GM12878 (cell line): ENCODE data around the gene XPC. TPM values are rescaled to one million over a fixed set of nuclear protein-coding genes. Genes with fewer than 3 reads are reported as not detected.

Source experiments
- ATAC-seq: fragments of 200-7000 bp; cut with Tn5 transposase; 3 replicates; pipeline ENCODE4 v1.9.1; 2020; ENCODE audit warnings: mild to moderate bottlenecking, moderate library complexity
- BruUV-seq: library from RNA; stranded (reverse); fragments of 400-500 nt; replicated peaks from 2 replicates; lab custom pipeline; 2021; lab: Mats Ljungman, UMichigan
- CTCF ChIA-PET: fragments of 300-600 bp; sonication (Branson Sonifier 250); formaldehyde crosslinking; extraction: SDS; loops from one replicate; lab custom pipeline; 2021; ENCODE audit warnings: inconsistent platforms; lab: Yijun Ruan, JAX
- POLR2A ChIA-PET: fragments of 350-600 bp; formaldehyde crosslinking; extraction: SDS; loops from one replicate; lab custom pipeline; 2021; ENCODE audit warnings: inconsistent platforms; lab: Charles Lee
- RAD21 ChIA-PET: fragments of 300-600 bp; sonication (Branson Sonifier 250); formaldehyde crosslinking; loops from one replicate; lab custom pipeline; 2023; ENCODE audit warnings: antibody characterized with exemption; ENCODE audit not compliant: unreplicated experiment; lab: Charles Lee
- SMC1A ChIA-PET: fragments of 300-600 bp; sonication (Branson Sonifier 250); formaldehyde crosslinking; loops from one replicate; lab custom pipeline; 2023; ENCODE audit not compliant: unreplicated experiment, uncharacterized antibody; lab: Charles Lee
- DNase-seq: peaks from one replicate; pipeline ENCODE4 v3.0.0-alpha.2; 2011; ENCODE audit warnings: low read depth, low spot score
- FAIRE-seq: peaks from 3 replicates; lab custom pipeline; 2011; peaks lifted over from hg19 to GRCh38; lab: Jason Lieb, UNC
- H2AFZ ChIP-seq: 2 replicates; pipeline ENCODE4 v1.6.0; 2011; ENCODE audit warnings: low read depth, low read length, control low read depth; ENCODE audit not compliant: control insufficient read depth
- H3K27ac ChIP-seq: 2 replicates; pipeline ENCODE4 v1.5.1; 2011; ENCODE audit warnings: control low read depth; ENCODE audit not compliant: control insufficient read depth, insufficient read depth
- H3K27me3 ChIP-seq, 2 experiments: replicated peaks in 1 of 2; 2 replicates each; pipeline versions ENCODE4 v1.6.0 to v1.6.1; 2011; ENCODE audit warnings: low read length in 1 of 2; ENCODE audit not compliant: control insufficient read depth in 2 of 2, insufficient read depth in 2 of 2
- H3K36me3 ChIP-seq, 2 experiments: 2 replicates each; pipeline ENCODE4 v1.5.1; 2011; ENCODE audit warnings: low read length in 1 of 2; ENCODE audit not compliant: control insufficient read depth in 2 of 2, insufficient read depth in 2 of 2
- H3K4me1 ChIP-seq: 2 replicates; pipeline ENCODE4 v1.6.1; 2011; ENCODE audit warnings: mild to moderate bottlenecking, low read length, moderate library complexity, mixed read lengths; ENCODE audit not compliant: control insufficient read depth, insufficient read depth
- H3K4me2 ChIP-seq: 2 replicates; pipeline ENCODE4 v1.6.0; 2011; ENCODE audit warnings: control low read depth; ENCODE audit not compliant: control insufficient read depth, insufficient read depth
- H3K4me3 ChIP-seq: fragments of 200-600 bp; sonication (generic); 2 replicates; pipeline ENCODE4 v1.5.1; 2016
- H3K79me2 ChIP-seq: 2 replicates; pipeline ENCODE4 v1.6.0; 2011; ENCODE audit warnings: low read length; ENCODE audit not compliant: control insufficient read depth, insufficient read depth
- H3K9ac ChIP-seq: 2 replicates; pipeline ENCODE4 v1.8.0; 2011; ENCODE audit warnings: low read length, control low read depth, mixed read lengths; ENCODE audit not compliant: control insufficient read depth, insufficient read depth
- H3K9me3 ChIP-seq: replicated peaks from 3 replicates; pipeline ENCODE4 v1.5.1; 2011; ENCODE audit warnings: mild to moderate bottlenecking, low read length; ENCODE audit not compliant: control insufficient read depth, insufficient read depth
- H4K20me1 ChIP-seq: 2 replicates; pipeline ENCODE4 v1.6.0; 2011; ENCODE audit not compliant: control insufficient read depth, insufficient read depth
- ATF3 ChIP-seq: IDR thresholded peaks from 2 replicates; pipeline ENCODE4 v1.6.1; 2011; ENCODE audit warnings: low read depth, mild to moderate bottlenecking, low read length, moderate library complexity, borderline replicate concordance; ENCODE audit errors: extremely low read depth
- BCLAF1 ChIP-seq: fragments of 450-650 bp; IDR thresholded peaks from 2 replicates; pipeline ENCODE4 v1.6.1; 2017; ENCODE audit warnings: antibody characterized with exemption, mild to moderate bottlenecking, moderate library complexity
- CBX5 ChIP-seq: sonication (generic); IDR thresholded peaks from 2 replicates; pipeline ENCODE4 v1.6.1; 2016; ENCODE audit warnings: low read depth, moderate library complexity, mild to moderate bottlenecking, inconsistent platforms
- EED ChIP-seq: sonication (generic); IDR thresholded peaks from 2 replicates; pipeline ENCODE4 v1.6.1; 2016; ENCODE audit warnings: antibody characterized with exemption, low read depth
- ESRRA ChIP-seq: IDR thresholded peaks from 2 replicates; pipeline ENCODE4 v1.6.1; 2012; ENCODE audit warnings: mild to moderate bottlenecking, low read length, improper control_type of control experiment
- KLF5 ChIP-seq: fragments of 450-650 bp; IDR thresholded peaks from 2 replicates; pipeline ENCODE4 v1.6.1; 2014; ENCODE audit warnings: mild to moderate bottlenecking; ENCODE audit not compliant: partially characterized antibody
- NFIC ChIP-seq: IDR thresholded peaks from 2 replicates; pipeline ENCODE4 v1.6.1; 2012; ENCODE audit warnings: low read depth, mild to moderate bottlenecking, inconsistent platforms, low read length, moderate library complexity
- WRNIP1 ChIP-seq: IDR thresholded peaks from 2 replicates; pipeline ENCODE4 v1.6.1; 2011; ENCODE audit warnings: low read depth, low read length, improper control_type of control experiment, borderline replicate concordance
- ZBTB4 ChIP-seq: fragments of 450-650 bp; formaldehyde crosslinking; IDR thresholded peaks from 2 replicates; pipeline ENCODE4 v1.4.0; 2022; ENCODE audit warnings: mild to moderate bottlenecking, moderate library complexity
- ZBTB40 ChIP-seq: fragments of 450-650 bp; IDR thresholded peaks from 2 replicates; pipeline ENCODE4 v1.6.1; 2016; ENCODE audit warnings: mild to moderate bottlenecking, moderate library complexity, borderline replicate concordance
- ZSCAN29 ChIP-seq: fragments of 450-650 bp; IDR thresholded peaks from 2 replicates; pipeline ENCODE4 v1.6.1; 2017; ENCODE audit warnings: mild to moderate bottlenecking, moderate library complexity
- WGBS: methylation state at CpG from one replicate; pipeline ENCODE4 v1.1.6; 2016; ENCODE audit warnings: low lambda C conversion rate; ENCODE audit not compliant: insufficient replicate concordance, insufficient coverage; ENCODE audit errors: missing lambda C conversion rate; 5-methylcytosine and 5-hydroxymethylcytosine counted together
- in situ Hi-C: fragments of 300-500 bp; cut with MboI; formaldehyde crosslinking; loops from 9 replicates; pipeline ENCODE4 v1.14.3; 2018; ENCODE audit warnings: mixed read lengths
- intact Hi-C: fragments of 100-400 bp; cut with micrococcal nuclease; formaldehyde crosslinking; loops from one replicate; pipeline ENCODE4 v1.14.2; 2022; ENCODE audit not compliant: unreplicated experiment
- polyA plus RNA-seq, 11 experiments: library from polyadenylated mRNA; depleted of rRNA in 4 of 11; unstranded in 6 of 11; stranded (reverse) in 5 of 11; fragments of >200 nt; fragmentation: Nextera tagmentation in 4 of 11; fragmentation: Illumina TruSeq in 1 of 11; extraction: Ambion mirVana in 4 of 11; extraction: Trizol in 1 of 11; gene quantifications; 1 replicate in 1 of 11; 2 replicates in 10 of 11; pipeline versions ENCODE4 v1.2.1 to v1.2.3, GENCODE V29; 2011 to 2016; ENCODE audit warnings: inconsistent platforms in 2 of 11, missing spikeins in 2 of 11, low read depth in 1 of 11
- total RNA-seq, 4 experiments: library from RNA; depleted of rRNA in 3 of 4; stranded (reverse); fragments of >200 nt in 3 of 4; fragmentation: Illumina TruSeq in 1 of 4; extraction: Trizol in 1 of 4; gene quantifications; 2 replicates each; pipeline versions ENCODE4 v1.2.1 to v1.2.3, GENCODE V29; 2013 to 2021

Gene XPC
- total and polyA plus RNA-seq, 10 of the 15 experiments (the other 5 are each of a cell fraction or from before 2014, with no cell fraction given) = 4.0 to 48.3 (median 29.8) TPM

GRCh38 chr3:14172496-14172895 lies 5.9 kb downstream of the XPC start:
- ChIA-PET CTCF (interaction anchor here (1.4 to 1.5 kb wide), 2 partner anchors 10 to 31 kb away, joined by 4 read pairs; no protein-coding TSS in a partner anchor), RAD21 (no interaction called here), POLR2A (no interaction called here), SMC1A (no interaction called here)
- TF ChIP-seq WRNIP1 (no peak), NFIC (no peak), ZBTB4 (CRISPR knock-in tag) (no peak), ESRRA (no peak), KLF5 (no peak), ATF3 (no peak), CBX5 (no peak), EED (no peak), ZSCAN29 (no peak), BCLAF1 (no peak), ZBTB40 (no peak)
- DNase-seq (no peak), FAIRE-seq (no peak), ATAC-seq (no peak)
- H3K36me3 ChIP-seq = peaks cover 5 to 28% of the 10 kb centered on the region in 2 experiments
- WGBS = 100% methylated on average over 5 of the region's 5 CpGs
- no peak overlapping the region for H2AFZ ChIP-seq
- BruUV-seq = no TSS peak
- intact Hi-C loops (no loop called here), in situ Hi-C loops (no loop called here)
- H3K27ac ChIP-seq = no peak overlapping the region
- H3K9ac ChIP-seq = no peak overlapping the region
- H3K4me3 ChIP-seq = no peak overlapping the region
- H4K20me1 ChIP-seq = no peaks in the 10 kb centered on the region
- H3K27me3 ChIP-seq = no peaks in the 10 kb centered on the region
- no peak overlapping the region for H3K4me2 ChIP-seq
- H3K9me3 ChIP-seq = no peaks in the 10 kb centered on the region
- peaks cover 14% of the 10 kb centered on the region for H3K4me1 ChIP-seq
- peaks cover 38% of the 10 kb centered on the region for H3K79me2 ChIP-seq
